RWPE1 (cell line): ENCODE data around the gene PEAK1.

Source experiments
- CTCF ChIA-PET: fragments of 350-600 bp; sonication (Branson Sonifier 250); formaldehyde crosslinking; extraction: SDS; loops from one replicate; lab custom pipeline; 2021; lab: Yijun Ruan, JAX
- POLR2A ChIA-PET: fragments of 400-600 bp; formaldehyde crosslinking; extraction: SDS; loops from one replicate; lab custom pipeline; 2020; ENCODE audit warnings: antibody characterized with exemption; ENCODE audit not compliant: low non-redundant PET; lab: Yijun Ruan, JAX
- DNase-seq: peaks from one replicate; pipeline ENCODE4 v3.0.0; 2012; ENCODE audit warnings: low spot score
- H3K27ac ChIP-seq: fragments of 450-650 bp; 2 replicates; pipeline ENCODE4 v1.5.1; 2017
- TF ChIP-seq, protein P1 (sequence below): fragments of 450-650 bp; conservative IDR thresholded peaks from 2 replicates; pipeline ENCODE4 v1.5.1; 2017; ENCODE audit warnings: low read depth, mild to moderate bottlenecking

The PEAK1 gene

GRCh38 chr15:77171221-77171967, 248.5 kb downstream of the PEAK1 start:
- DNase-seq = no peak
- TF ChIP-seq, protein P1, sequence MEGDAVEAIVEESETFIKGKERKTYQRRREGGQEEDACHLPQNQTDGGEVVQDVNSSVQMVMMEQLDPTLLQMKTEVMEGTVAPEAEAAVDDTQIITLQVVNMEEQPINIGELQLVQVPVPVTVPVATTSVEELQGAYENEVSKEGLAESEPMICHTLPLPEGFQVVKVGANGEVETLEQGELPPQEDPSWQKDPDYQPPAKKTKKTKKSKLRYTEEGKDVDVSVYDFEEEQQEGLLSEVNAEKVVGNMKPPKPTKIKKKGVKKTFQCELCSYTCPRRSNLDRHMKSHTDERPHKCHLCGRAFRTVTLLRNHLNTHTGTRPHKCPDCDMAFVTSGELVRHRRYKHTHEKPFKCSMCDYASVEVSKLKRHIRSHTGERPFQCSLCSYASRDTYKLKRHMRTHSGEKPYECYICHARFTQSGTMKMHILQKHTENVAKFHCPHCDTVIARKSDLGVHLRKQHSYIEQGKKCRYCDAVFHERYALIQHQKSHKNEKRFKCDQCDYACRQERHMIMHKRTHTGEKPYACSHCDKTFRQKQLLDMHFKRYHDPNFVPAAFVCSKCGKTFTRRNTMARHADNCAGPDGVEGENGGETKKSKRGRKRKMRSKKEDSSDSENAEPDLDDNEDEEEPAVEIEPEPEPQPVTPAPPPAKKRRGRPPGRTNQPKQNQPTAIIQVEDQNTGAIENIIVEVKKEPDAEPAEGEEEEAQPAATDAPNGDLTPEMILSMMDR = no peak
- H3K27ac ChIP-seq = no peak overlapping the region
- POLR2A ChIA-PET = no interaction called here
- CTCF ChIA-PET = interaction anchor here (1.5 kb wide), 1 partner anchor 372 kb away, joined by 5 read pairs; no protein-coding TSS in a partner anchor

GRCh38 chr15:77168616-77169015, 251.3 kb downstream of the PEAK1 start:
- ChIA-PET POLR2A (no interaction called here), CTCF (interaction anchor here (0.8 to 1.0 kb wide), 2 partner anchors 61 to 148 kb away, joined by 3 read pairs; no protein-coding TSS in a partner anchor)
- H3K27ac ChIP-seq = no peak overlapping the region
- DNase-seq = no peak
- TF ChIP-seq, protein P1 = no peak

- no peak for DNase-seq
- TF ChIP-seq, protein P1 = no peak
- CTCF ChIA-PET = interaction anchor here (0.8 to 1.0 kb wide), 2 partner anchors 61 to 149 kb away, joined by 3 read pairs; no protein-coding TSS in a partner anchor
- POLR2A ChIA-PET = no interaction called here
- H3K27ac ChIP-seq = no peak overlapping the region
Observed at GRCh38 chr15:77168141-77168540, 251.8 kb downstream of the PEAK1 start.

- DNase-seq = no peak
- POLR2A ChIA-PET = no interaction called here
- H3K27ac ChIP-seq = no peak overlapping the region
- TF ChIP-seq, protein P1 = no peak
- CTCF ChIA-PET = no interaction called here
Observed at GRCh38 chr15:77167406-77167805, 252.5 kb downstream of the PEAK1 start.

GRCh38 chr15:77163781-77164384, 256.0 kb downstream of the PEAK1 start:
- no peak for DNase-seq
- ChIA-PET CTCF (interaction anchor here (0.7 kb wide), 2 partner anchors 58 to 263 kb away, joined by 3 read pairs; no protein-coding TSS in a partner anchor), POLR2A (no interaction called here)
- H3K27ac ChIP-seq = no peak overlapping the region
- TF ChIP-seq, protein P1 = no peak

DNA sequence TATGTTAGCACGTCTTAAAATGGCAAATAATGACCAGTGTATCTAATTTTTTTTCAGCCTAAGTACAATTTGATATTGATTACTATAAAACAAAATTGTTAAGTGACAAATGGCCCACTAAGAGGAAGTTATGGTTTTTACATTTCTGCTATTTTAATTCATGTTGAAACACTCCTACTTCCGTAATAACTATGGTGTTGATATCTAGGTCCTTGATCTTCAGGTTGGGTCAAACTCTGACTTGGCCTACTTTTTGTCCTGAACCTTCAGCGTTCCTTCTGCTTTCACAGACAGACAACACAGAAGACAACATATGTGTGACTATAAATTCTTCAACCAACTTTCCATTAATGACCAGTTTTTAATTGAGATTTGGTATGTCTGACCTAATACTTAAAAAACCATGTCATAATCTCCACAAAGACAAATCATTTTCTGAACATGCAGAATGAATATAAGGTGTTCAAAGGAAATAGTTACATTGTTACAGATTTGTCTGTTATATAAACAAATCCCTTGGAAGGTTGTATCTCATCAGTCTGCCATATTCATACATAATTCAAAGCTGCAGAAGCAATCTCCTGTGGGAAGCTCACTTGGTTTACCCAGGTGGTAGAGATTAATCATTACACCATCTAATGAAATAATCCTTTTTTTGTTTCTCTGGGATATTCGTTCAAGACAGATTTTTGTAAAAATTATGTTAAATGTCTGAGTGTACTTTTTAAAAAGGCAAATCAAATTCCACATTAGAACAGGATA, 256.9 kb downstream of the PEAK1 start:
- CTCF ChIA-PET = no interaction called here
- no peak for DNase-seq
- POLR2A ChIA-PET = no interaction called here
- TF ChIP-seq, protein P1 = no peak
- no peak overlapping the region for H3K27ac ChIP-seq
